MM.1S (cell line): Measurements from ENCODE around the gene TPX2.
A peak's percentile ranks its signal among the peaks of the same experiment; 100 is the strongest.

Experiments used
- DNase-seq: peaks from one replicate; pipeline ENCODE4 v3.0.0-alpha.2; 2015
- H2AFZ ChIP-seq: fragments of 300-600 bp; sonication (generic); 2 replicates; pipeline ENCODE4 v1.6.0; 2016; ENCODE audit warnings: antibody characterized with exemption, low read length
- H3F3A ChIP-seq: fragments of 300-600 bp; sonication (generic); 2 replicates; pipeline ENCODE4 v1.6.1; 2016; ENCODE audit warnings: mild to moderate bottlenecking, antibody characterized with exemption, low read length, moderate library complexity, mixed read lengths; ENCODE audit not compliant: insufficient read depth
- H3K27ac ChIP-seq: fragments of 300-600 bp; sonication (generic); 2 replicates; pipeline ENCODE4 v1.5.1; 2016; ENCODE audit warnings: mild to moderate bottlenecking, low read length
- H3K27me3 ChIP-seq: fragments of 300-600 bp; sonication (generic); replicated peaks from 2 replicates; pipeline ENCODE4 v1.6.0; 2016; ENCODE audit warnings: low read length; ENCODE audit not compliant: insufficient read depth
- H3K36me3 ChIP-seq: fragments of 300-600 bp; sonication (generic); replicated peaks from 2 replicates; pipeline ENCODE4 v1.6.1; 2016; ENCODE audit warnings: mild to moderate bottlenecking, low read length, mixed read lengths; ENCODE audit not compliant: insufficient read depth
- H3K4me1 ChIP-seq: fragments of 300-600 bp; sonication (generic); 2 replicates; pipeline ENCODE4 v1.6.1; 2016; ENCODE audit warnings: low read length, mixed read lengths
- H3K4me2 ChIP-seq: fragments of 300-600 bp; sonication (generic); 2 replicates; pipeline ENCODE4 v1.6.0; 2016; ENCODE audit warnings: low read depth, low read length
- H3K4me3 ChIP-seq: fragments of 300-600 bp; sonication (generic); 2 replicates; pipeline ENCODE4 v1.5.1; 2016; ENCODE audit warnings: low read length, mixed read lengths
- H3K79me2 ChIP-seq: fragments of 300-600 bp; sonication (generic); 2 replicates; pipeline ENCODE4 v1.6.1; 2016; ENCODE audit warnings: mixed run types, low read length, mixed read lengths
- H3K9ac ChIP-seq: fragments of 300-600 bp; sonication (generic); 2 replicates; pipeline ENCODE4 v1.6.1; 2016; ENCODE audit warnings: low read length, mixed read lengths
- H3K9me2 ChIP-seq: fragments of 300-600 bp; sonication (generic); replicated peaks from 2 replicates; pipeline ENCODE4 v1.6.1; 2016; ENCODE audit warnings: mild to moderate bottlenecking, low read length, mixed read lengths; ENCODE audit not compliant: insufficient read depth
- H3K9me3 ChIP-seq: fragments of 300-600 bp; sonication (generic); replicated peaks from 2 replicates; pipeline ENCODE4 v1.6.1; 2016; ENCODE audit warnings: mild to moderate bottlenecking, low read length, mixed read lengths; ENCODE audit not compliant: insufficient read depth
- H4K20me1 ChIP-seq: fragments of 300-600 bp; sonication (generic); 2 replicates; pipeline ENCODE4 v1.6.1; 2016; ENCODE audit warnings: mild to moderate bottlenecking, low read length, moderate library complexity, mixed read lengths; ENCODE audit not compliant: insufficient read depth
- CTCF ChIP-seq: fragments of 300-600 bp; sonication (generic); IDR thresholded peaks from 2 replicates; pipeline ENCODE4 v1.5.1; 2016; ENCODE audit warnings: antibody characterized with exemption, low read length, mixed read lengths
- EZH2 ChIP-seq: fragments of 300-600 bp; sonication (generic); optimal IDR thresholded peaks from 2 replicates; pipeline ENCODE3; 2017; ENCODE audit warnings: low read depth, mild to moderate bottlenecking, antibody characterized with exemption, low read length, mixed read lengths
- EZH2phosphoT487 ChIP-seq: fragments of 300-600 bp; sonication (generic); IDR thresholded peaks from 2 replicates; pipeline ENCODE4 v1.6.1; 2018; ENCODE audit warnings: antibody characterized with exemption, low read length

Gene TPX2

GRCh38 chr20:31731321-31731717 is 7.8 kb upstream of the TPX2 start:
- no peak for DNase-seq
- no peaks in the 10 kb centered on the region for H3K36me3 ChIP-seq
- no peak for TF ChIP-seq CTCF
- H3K4me3 ChIP-seq = no peak overlapping the region
- H3K4me2 ChIP-seq = no peak overlapping the region
- H3K27me3 ChIP-seq = no peaks in the 10 kb centered on the region
- no peaks in the 10 kb centered on the region for H3K4me1 ChIP-seq
- H2AFZ ChIP-seq = no peak overlapping the region
- H3K9me3 ChIP-seq = no peaks in the 10 kb centered on the region
- no peaks in the 10 kb centered on the region for H4K20me1 ChIP-seq
- no peaks in the 10 kb centered on the region for H3F3A ChIP-seq
- H3K79me2 ChIP-seq = no peaks in the 10 kb centered on the region
- no peak overlapping the region for H3K27ac ChIP-seq
- H3K9ac ChIP-seq = no peak overlapping the region
- no peaks in the 10 kb centered on the region for H3K9me2 ChIP-seq

GRCh38 chr20:31739550-31739977 is 474 bp downstream of the TPX2 start:
- Histone ChIP-seq H3K27ac (peak overlapping the region; percentile 48; the same call in 1 of the 2 replicates), H3K9me3 (no peaks in the 10 kb centered on the region), H4K20me1 (no peaks in the 10 kb centered on the region), H3K27me3 (no peaks in the 10 kb centered on the region), H3K36me3 (no peaks in the 10 kb centered on the region; the same call in 1 of the 2 replicates), H3K4me1 (peaks cover 14% of the 10 kb centered on the region; the same call in 1 of the 2 replicates), H3F3A (no peaks in the 10 kb centered on the region), H3K79me2 (peaks cover 56% of the 10 kb centered on the region), H3K4me2 (peak overlapping the region; percentile 84), H3K9ac (peak overlapping the region; percentile 75), H3K4me3 (peak overlapping the region; percentile 91), H2AFZ (peak overlapping the region; percentile 93), H3K9me2 (no peaks in the 10 kb centered on the region)
- DNase-seq = no peak
- TF ChIP-seq EZH2phosphoT487 (no peak), EZH2 (no peak), CTCF (no peak)

GRCh38 chr20:31740208-31740607 is 1.1 kb downstream of the TPX2 start:
- H3K9me3 ChIP-seq = no peaks in the 10 kb centered on the region
- peak overlapping the region; percentile 3; the same call in 1 of the 2 replicates for H3K27ac ChIP-seq
- TF ChIP-seq EZH2 = no peak
- TF ChIP-seq EZH2phosphoT487 = no peak
- TF ChIP-seq CTCF = no peak
- H3K9ac ChIP-seq = peak overlapping the region; percentile 75; the same call in 1 of the 2 replicates
- peak overlapping the region; percentile 91 for H3K4me3 ChIP-seq
- no peaks in the 10 kb centered on the region for H3K27me3 ChIP-seq
- peak; percentile 35 for DNase-seq
- peaks cover 62% of the 10 kb centered on the region for H3K79me2 ChIP-seq
- no peaks in the 10 kb centered on the region for H3F3A ChIP-seq
- H3K9me2 ChIP-seq = no peaks in the 10 kb centered on the region
- peak overlapping the region; percentile 84 for H3K4me2 ChIP-seq
- peaks cover 14% of the 10 kb centered on the region; the same call in 1 of the 2 replicates for H3K4me1 ChIP-seq
- H2AFZ ChIP-seq = peak overlapping the region; percentile 1; the same call in 1 of the 2 replicates
- H4K20me1 ChIP-seq = no peaks in the 10 kb centered on the region
- no peaks in the 10 kb centered on the region; the same call in 1 of the 2 replicates for H3K36me3 ChIP-seq
